GM19467 (cell line): ENCODE data around the gene NOP53.
"Not testable (repeated sequence)": the region's sequence is repeated elsewhere in the genome, so short reads cannot be mapped to it uniquely, and the experiment has no call there.

Source experiments
- ATAC-seq: cut with Tn5 transposase; IDR thresholded peaks from one replicate; pipeline ENCODE4 v1.9.1; 2021; ENCODE audit warnings: mild to moderate bottlenecking, moderate library complexity; ENCODE audit not compliant: unreplicated experiment

The NOP53 gene

GRCh38 chr19:47745010-47745901, at the start of gene NOP53:
NOP53 (plus strand) TSS chr19:47745546; CDS start chr19:47745560, 14 bp downstream.
- peak; percentile 50 for ATAC-seq

- ATAC-seq: no peak
Observed at GRCh38 chr19:47696635-47697034, 48.7 kb upstream of the NOP53 start.

- ATAC-seq: no peak
Observed at GRCh38 chr19:47697863-47698609, 47.3 kb upstream of the NOP53 start.

GRCh38 chr19:47698631-47699359, 46.6 kb upstream of the NOP53 start:
- no peak for ATAC-seq

GRCh38 chr19:47699360-47699917, 45.9 kb upstream of the NOP53 start:
- no peak for ATAC-seq

GRCh38 chr19:47700934-47701716, 44.2 kb upstream of the NOP53 start:
- ATAC-seq: no peak

GRCh38 chr19:47701717-47702552, 43.4 kb upstream of the NOP53 start:
- ATAC-seq: no peak

GRCh38 chr19:47702671-47703070, 42.7 kb upstream of the NOP53 start:
- ATAC-seq: no peak

GRCh38 chr19:47703301-47703700, 42.0 kb upstream of the NOP53 start:
- no peak for ATAC-seq

- no peak for ATAC-seq
Observed at GRCh38 chr19:47704024-47704423, 41.3 kb upstream of the NOP53 start.

GRCh38 chr19:47704656-47705055, 40.7 kb upstream of the NOP53 start:
- ATAC-seq: no peak

- ATAC-seq: no peak
Observed at GRCh38 chr19:47707135-47707925, 38.0 kb upstream of the NOP53 start.

- no peak for ATAC-seq
Observed at GRCh38 chr19:47711652-47712242, 33.6 kb upstream of the NOP53 start.

- ATAC-seq: no peak
Observed at GRCh38 chr19:47713046-47714021, 32.0 kb upstream of the NOP53 start, which contains the start of gene EHD2. EHD2 (plus strand) TSS chr19:47713422; CDS start chr19:47716613, 3,191 bp downstream.

GRCh38 chr19:47714339-47714738, 31.0 kb upstream of the NOP53 start:
- ATAC-seq: no peak

- ATAC-seq: not testable (repeated sequence)
Observed at GRCh38 chr19:47714855-47715254, 30.5 kb upstream of the NOP53 start.
